Stomach (tissue), 9 donors: ENCODE results near the gene CSF1. TPM values are rescaled to one million over a fixed set of nuclear protein-coding genes. Genes with fewer than 3 reads are reported as not detected.
A peak's percentile ranks its signal among the peaks of the same experiment; 100 is the strongest.

ENCODE experiments used
- DNase-seq, 2 donors: peaks; one replicate each; pipeline versions ENCODE4 v3.0.0 to v3.0.0-alpha.2; 2013 to 2019
- H3K27ac ChIP-seq, 5 donors: fragments of 200-600 bp in 4 of 5; sonication (generic) in 4 of 5; one replicate each; pipeline ENCODE4 v1.5.1; 2013 to 2019; ENCODE audit warnings: mild to moderate bottlenecking in 1 of 5, moderate library complexity in 1 of 5
- H3K27me3 ChIP-seq, 3 donors: fragments of 200-600 bp; sonication (generic); one replicate each; pipeline ENCODE4 v1.5.1; 2017 to 2019; ENCODE audit warnings: mixed run types in 1 of 3
- H3K36me3 ChIP-seq, 4 donors: fragments of 200-600 bp; sonication (generic); 1 replicate in 3 of 4; 2 replicates in 1 of 4; pipeline ENCODE4 v1.5.1; 2016 to 2019
- H3K4me1 ChIP-seq, 4 donors: fragments of 200-600 bp; sonication (generic); one replicate each; pipeline ENCODE4 v1.5.1; 2016 to 2019
- H3K4me3 ChIP-seq, 4 donors: fragments of 200-600 bp; sonication (generic) in 3 of 4; one replicate each; pipeline ENCODE4 v1.5.1; 2016 to 2019; ENCODE audit warnings: mild to moderate bottlenecking in 1 of 4
- H3K9me3 ChIP-seq, 4 donors: fragments of 200-600 bp; sonication (generic); one replicate each; pipeline ENCODE4 v1.5.1; 2016 to 2019
- EP300 ChIP-seq: sonication (generic); formaldehyde crosslinking; IDR thresholded peaks from one replicate; pipeline ENCODE4 v1.6.1; 2017; ENCODE audit warnings: antibody characterized with exemption
- POLR2A ChIP-seq, 4 donors: fragments of 450-650 bp; IDR thresholded peaks; one replicate each; pipeline ENCODE4 v1.6.1; 2016; ENCODE audit warnings: antibody characterized with exemption in 4 of 4, control low read depth in 2 of 4, mild to moderate bottlenecking in 1 of 4, moderate library complexity in 1 of 4
- POLR2AphosphoS5 ChIP-seq, 3 donors: sonication (generic); formaldehyde crosslinking; IDR thresholded peaks; one replicate each; pipeline ENCODE4 v1.6.1; 2016; ENCODE audit warnings: antibody characterized with exemption in 3 of 3
- WGBS, 5 donors: extraction: QIAGEN DNeasy Blood & Tissue Kit in 3 of 5; methylation state at CpG; one replicate each; pipeline versions ENCODE4 v1.1.5 to v1.1.7; 2013 to 2018; 5-methylcytosine and 5-hydroxymethylcytosine counted together
- intact Hi-C: fragments of 100-400 bp; cut with DNase I; formaldehyde crosslinking; loops from one replicate; pipeline ENCODE4 v1.15.1; 2023; ENCODE audit warnings: low total_unique reads
- polyA plus RNA-seq, 3 donors: library from polyadenylated mRNA; stranded (reverse); fragments of 200-250 nt; gene quantifications; one replicate each; pipeline ENCODE4 v1.2.3, GENCODE V29; 2013
- total RNA-seq, 5 donors: library from RNA; depleted of rRNA; stranded (reverse); fragments of >200 nt; gene quantifications; one replicate each; pipeline versions ENCODE4 v1.1.0 to v1.2.3, GENCODE V29; 2014 to 2016
- TF ChIP-seq, protein P1 (sequence below), 7 experiments: fragments of 450-650 bp in 4 of 7; fragments of 200-600 bp in 3 of 7; sonication (generic) in 3 of 7; IDR thresholded peaks; one replicate each; pipeline ENCODE4 v1.5.1; 2016 to 2019; ENCODE audit warnings: antibody characterized with exemption in 7 of 7, control low read depth in 2 of 7, mild to moderate bottlenecking in 1 of 7
- donor health status: healthy with polysubstance abuse.
- donor health status: Bipolar disorder and iron deficiency.
- donor health status: healthy.

Gene CSF1
- total and polyA plus RNA-seq, 8 donors, result 6.6 to 82.3 (median 11.9) TPM

DNA sequence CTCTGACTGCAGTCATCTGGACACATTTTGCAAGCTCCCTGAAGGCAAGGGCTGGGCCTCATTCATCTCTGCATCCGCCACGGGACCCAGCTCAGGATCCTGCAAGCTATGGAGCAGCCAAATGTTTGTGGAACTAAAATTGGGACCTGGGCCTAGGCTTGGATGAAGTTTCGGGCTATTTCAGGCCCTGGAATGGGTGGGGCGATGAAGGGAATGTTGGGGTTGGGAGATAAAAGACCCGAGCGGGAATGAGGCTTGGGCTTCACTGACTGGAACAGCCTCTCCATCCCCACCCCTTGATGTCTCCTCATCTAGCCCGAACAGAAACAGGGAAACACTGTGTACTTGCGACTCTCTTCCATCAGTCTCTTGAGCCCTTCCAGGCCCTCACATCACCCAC is 66.6 kb downstream of the CSF1 start:
- Histone ChIP-seq H3K4me1 (peaks cover 19 to 30% (median 25%) of the 10 kb centered on the region in 4 donors), H3K36me3 (no peaks in the 10 kb centered on the region), H3K4me3 (no peak overlapping the region), H3K27me3 (no peaks in the 10 kb centered on the region), H3K9me3 (no peaks in the 10 kb centered on the region), H3K27ac (no peak overlapping the region)
- 83 to 93% (median 87%) methylated on average over 8 of the region's 8 CpGs for WGBS, 5 donors
- no peak for DNase-seq
- intact Hi-C loops, result loop anchor here (5.0 kb wide), 1 partner anchor 190 kb away; no protein-coding TSS in a partner anchor
- TF ChIP-seq POLR2AphosphoS5 (IDR thresholded peaks at IDR 0.05) (no peak), EP300 (no peak), POLR2A (IDR thresholded peaks at IDR 0.05) (no peak)
- TF ChIP-seq, protein P1, sequence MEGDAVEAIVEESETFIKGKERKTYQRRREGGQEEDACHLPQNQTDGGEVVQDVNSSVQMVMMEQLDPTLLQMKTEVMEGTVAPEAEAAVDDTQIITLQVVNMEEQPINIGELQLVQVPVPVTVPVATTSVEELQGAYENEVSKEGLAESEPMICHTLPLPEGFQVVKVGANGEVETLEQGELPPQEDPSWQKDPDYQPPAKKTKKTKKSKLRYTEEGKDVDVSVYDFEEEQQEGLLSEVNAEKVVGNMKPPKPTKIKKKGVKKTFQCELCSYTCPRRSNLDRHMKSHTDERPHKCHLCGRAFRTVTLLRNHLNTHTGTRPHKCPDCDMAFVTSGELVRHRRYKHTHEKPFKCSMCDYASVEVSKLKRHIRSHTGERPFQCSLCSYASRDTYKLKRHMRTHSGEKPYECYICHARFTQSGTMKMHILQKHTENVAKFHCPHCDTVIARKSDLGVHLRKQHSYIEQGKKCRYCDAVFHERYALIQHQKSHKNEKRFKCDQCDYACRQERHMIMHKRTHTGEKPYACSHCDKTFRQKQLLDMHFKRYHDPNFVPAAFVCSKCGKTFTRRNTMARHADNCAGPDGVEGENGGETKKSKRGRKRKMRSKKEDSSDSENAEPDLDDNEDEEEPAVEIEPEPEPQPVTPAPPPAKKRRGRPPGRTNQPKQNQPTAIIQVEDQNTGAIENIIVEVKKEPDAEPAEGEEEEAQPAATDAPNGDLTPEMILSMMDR (IDR thresholded peaks at IDR 0.05), result no peak

DNA sequence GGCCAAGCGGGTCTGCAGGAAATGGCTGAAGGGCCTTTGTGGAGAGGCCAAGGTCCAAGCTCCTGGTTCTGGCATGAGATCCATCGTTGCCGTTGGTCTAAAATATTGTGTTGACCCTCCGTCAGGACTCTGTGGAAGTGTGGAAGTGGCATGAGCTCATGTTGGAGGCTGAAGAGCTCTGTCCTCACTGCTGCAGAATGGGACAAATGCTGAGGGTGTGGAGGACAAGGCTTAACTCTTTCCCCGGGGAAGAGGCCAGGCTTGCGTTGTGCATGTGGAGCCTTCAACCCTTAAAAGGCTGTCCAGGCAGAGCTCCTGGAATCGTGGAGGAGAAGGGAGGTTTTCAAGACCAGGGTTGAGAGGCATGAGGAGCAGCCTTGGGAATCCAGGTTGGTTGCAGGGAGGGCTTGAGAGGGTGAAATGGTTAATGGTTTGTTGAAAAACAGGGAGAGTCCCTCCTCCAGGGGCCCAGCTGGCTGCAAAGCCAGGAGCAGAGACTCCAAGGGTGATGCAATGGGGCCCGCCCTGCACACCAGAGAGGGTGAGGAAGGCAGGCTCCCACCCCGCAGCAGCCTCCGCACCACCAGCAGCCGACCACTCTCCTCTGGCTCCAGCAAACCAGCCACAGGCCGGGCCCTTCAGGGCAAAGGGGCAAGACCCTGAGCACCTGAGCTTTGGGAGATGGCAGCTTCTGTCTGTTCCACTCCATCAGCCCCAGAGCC is 67.2 kb downstream of the CSF1 start:
- H3K27ac ChIP-seq, result peak overlapping the region in 2 of 5 donors; percentile 59 to 61

DNA sequence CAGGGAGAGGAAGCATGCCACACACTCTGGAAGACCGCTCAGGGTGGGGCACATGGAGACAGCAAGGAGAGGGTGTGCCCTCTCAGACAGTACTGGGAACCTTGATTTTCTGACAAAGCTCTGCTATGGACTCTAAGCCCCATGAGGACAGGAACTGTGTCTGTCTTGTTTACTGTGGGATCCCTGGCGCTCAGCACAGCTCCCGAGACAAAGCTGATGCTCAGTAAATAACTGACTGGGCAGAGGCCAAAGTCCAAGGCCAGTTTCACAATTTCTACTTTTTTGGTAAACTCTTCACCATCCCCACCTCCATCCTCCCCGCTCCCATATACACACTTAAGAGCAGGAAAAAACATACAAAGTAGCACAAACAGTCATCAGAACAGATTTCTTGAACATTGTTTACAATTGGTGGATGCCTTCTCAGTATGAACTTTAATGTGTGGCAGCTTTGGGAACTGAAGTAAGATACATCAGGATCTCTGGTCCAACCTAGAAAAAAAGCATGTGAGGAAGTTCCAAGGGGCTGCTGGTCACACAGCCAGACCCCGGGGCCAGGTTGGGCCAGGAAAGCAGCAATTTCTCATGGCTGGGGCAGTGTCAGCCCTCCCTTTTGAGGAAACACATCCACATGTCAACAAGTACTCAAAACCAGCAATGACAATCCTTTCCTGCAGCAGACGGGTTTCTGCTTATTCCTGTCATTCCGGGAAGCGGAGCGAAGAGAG is 68.3 kb downstream of the CSF1 start:
- no peaks in the 10 kb centered on the region for H3K36me3 ChIP-seq
- peak in 1 of 3 donors; percentile 10 for TF ChIP-seq POLR2AphosphoS5 (IDR thresholded peaks at IDR 0.05)
- TF ChIP-seq POLR2A (IDR thresholded peaks at IDR 0.05), result no peak
- no peaks in the 10 kb centered on the region for H3K27me3 ChIP-seq
- intact Hi-C loops, result loop anchor here (5.0 kb wide), 1 partner anchor 192 kb away; no protein-coding TSS in a partner anchor
- no peak for DNase-seq
- peaks cover 21 to 39% (median 28%) of the 10 kb centered on the region in 4 donors for H3K4me1 ChIP-seq
- WGBS, 5 donors, result 59 to 76% (median 74%) methylated on average over 9 of the region's 9 CpGs
- H3K27ac ChIP-seq, result peak overlapping the region in 4 of 5 donors; percentile 2 to 75 (median 60)
- no peaks in the 10 kb centered on the region for H3K9me3 ChIP-seq
- no peak overlapping the region for H3K4me3 ChIP-seq

More for the DNA sequence above, 67.2 kb downstream of the CSF1 start:
- TF ChIP-seq POLR2A (IDR thresholded peaks at IDR 0.05) (no peak), EP300 (no peak), POLR2AphosphoS5 (IDR thresholded peaks at IDR 0.05) (no peak)
- TF ChIP-seq, protein P1 (IDR thresholded peaks at IDR 0.05), result no peak
- Histone ChIP-seq H3K4me3 (no peak overlapping the region), H3K9me3 (no peaks in the 10 kb centered on the region), H3K4me1 (peaks cover 19 to 30% (median 25%) of the 10 kb centered on the region in 4 donors), H3K27me3 (no peaks in the 10 kb centered on the region), H3K36me3 (no peaks in the 10 kb centered on the region)
- WGBS, 5 donors, result 81 to 92% (median 88%) methylated on average over 8 to 12 of the region's 12 CpGs
- DNase-seq, result no peak
- intact Hi-C loops, result loop anchor here (5.0 kb wide), 1 partner anchor 191 kb away; no protein-coding TSS in a partner anchor

DNA sequence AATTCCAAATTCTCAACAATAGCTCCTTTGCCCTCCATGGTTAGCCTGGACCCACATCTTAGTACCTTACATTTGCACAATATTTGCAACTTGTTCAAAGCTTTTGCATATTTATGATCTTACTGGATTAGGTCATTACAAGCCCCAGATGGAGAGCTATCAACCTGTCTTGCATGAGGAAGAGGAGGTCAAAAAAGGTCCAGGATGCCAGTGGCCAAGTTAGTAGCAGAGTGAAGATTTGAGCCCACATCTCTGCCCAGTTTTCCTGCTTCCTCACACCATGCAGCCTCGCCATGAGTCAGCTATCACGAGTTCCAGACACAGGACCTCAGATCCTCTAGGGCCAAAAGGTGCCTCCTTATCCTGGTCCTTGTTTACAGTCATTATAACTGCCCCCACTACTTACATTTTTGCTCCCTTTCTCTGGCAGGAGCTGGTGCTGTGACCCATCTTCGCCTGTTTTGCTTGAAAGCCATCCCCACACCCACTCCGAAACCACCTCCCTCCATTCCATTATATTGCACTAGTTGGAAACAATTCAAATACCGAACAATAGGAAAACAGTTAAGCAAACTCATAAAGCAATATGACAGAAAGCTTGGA is 68.9 kb downstream of the CSF1 start:
- TF ChIP-seq POLR2AphosphoS5 (IDR thresholded peaks at IDR 0.05) (peak in 1 of 3 donors; percentile 6), EP300 (no peak)
- Histone ChIP-seq H3K27ac (peak overlapping the region in 4 of 5 donors; percentile 2 to 75 (median 60)), H3K9me3 (no peaks in the 10 kb centered on the region), H3K27me3 (no peaks in the 10 kb centered on the region), H3K4me3 (no peak overlapping the region), H3K36me3 (no peaks in the 10 kb centered on the region), H3K4me1 (peaks cover 25 to 44% (median 33%) of the 10 kb centered on the region in 4 donors)
- peak; percentile 26 to 46 for DNase-seq
- 35 to 48% (median 36%) methylated on average over 5 of the region's 5 CpGs for WGBS, 5 donors
- intact Hi-C loops, result loop anchor here (5.0 kb wide), 2 partner anchors 52 to 192 kb away; no protein-coding TSS in a partner anchor

Other genes with a start within 250 kb of the CSF1 start
- 100 to 1,000 TPM in 3 of 5 donors, 10 to 100 TPM in 2; 22.3 to 219 (median 126) TPM for gene GSTM2, start 242.8 kb upstream of the CSF1 start, total RNA-seq
- gene GSTM2, start 242.8 kb upstream of the CSF1 start, polyA plus RNA-seq, result 100 to 1,000 TPM; 102 to 149 (median 122) TPM
- gene GSTM1, start 223.0 kb upstream of the CSF1 start, total RNA-seq, result 10 to 100 TPM in 1 of 5 donors, 1 to 10 TPM in 2, not detected in 2; 2.6 to 69.4 (median 5.4) TPM
- gene GSTM1, start 223.0 kb upstream of the CSF1 start, polyA plus RNA-seq, result 10 to 100 TPM in 2 of 3 donors, under 1 TPM in 1; 0.23 to 99.7 (median 86.4) TPM
- gene GSTM5, start 198.6 kb upstream of the CSF1 start, total RNA-seq, result 10 to 100 TPM in 2 of 5 donors, 1 to 10 TPM in 1, not detected in 2; 1.4 to 35.6 (median 18.5) TPM
- 10 to 100 TPM in 2 of 3 donors, 1 to 10 TPM in 1; 3.6 to 22.0 (median 14.9) TPM for gene GSTM5, start 198.6 kb upstream of the CSF1 start, polyA plus RNA-seq
- 100 to 1,000 TPM in 2 of 5 donors, 10 to 100 TPM in 3; 32.2 to 213 (median 84.6) TPM for gene GSTM3, start 169.8 kb upstream of the CSF1 start, total RNA-seq
- gene GSTM3, start 169.8 kb upstream of the CSF1 start, polyA plus RNA-seq, result 100 to 1,000 TPM in 2 of 3 donors, 10 to 100 TPM in 1; 83.8 to 350 (median 194) TPM
- 100 to 1,000 TPM in 2 of 5 donors, 10 to 100 TPM in 3; 22.3 to 299 (median 85.8) TPM for gene EPS8L3, start 146.9 kb upstream of the CSF1 start, total RNA-seq
- gene EPS8L3, start 146.9 kb upstream of the CSF1 start, polyA plus RNA-seq, result 10 to 100 TPM in 1 of 3 donors, 1 to 10 TPM in 2; 9.5 to 40.9 (median 9.6) TPM
- gene AHCYL1, start 73.9 kb downstream of the CSF1 start, total RNA-seq, result 10 to 100 TPM; 31.0 to 76.3 (median 73.4) TPM
- gene AHCYL1, start 73.9 kb downstream of the CSF1 start, polyA plus RNA-seq, result 10 to 100 TPM; 33.9 to 58.4 (median 40.8) TPM
- gene STRIP1, start 123.8 kb downstream of the CSF1 start, total RNA-seq, result 100 to 1,000 TPM in 1 of 5 donors, 10 to 100 TPM in 4; 36.9 to 262 (median 59.3) TPM
- 10 to 100 TPM in 1 of 3 donors, 1 to 10 TPM in 2; 6.7 to 10.6 (median 7.6) TPM for gene STRIP1, start 123.8 kb downstream of the CSF1 start, polyA plus RNA-seq
- not detected for gene ALX3, start 159.8 kb downstream of the CSF1 start, total RNA-seq
- under 1 TPM in 1 of 3 donors, not detected in 2; 0.08 TPM for gene ALX3, start 159.8 kb downstream of the CSF1 start, polyA plus RNA-seq
- not detected for gene UBL4B, start 201.6 kb downstream of the CSF1 start, total RNA-seq
- not detected for gene UBL4B, start 201.6 kb downstream of the CSF1 start, polyA plus RNA-seq
- gene SLC6A17, start 239.6 kb downstream of the CSF1 start, total RNA-seq, result under 1 TPM in 3 of 5 donors, not detected in 2; 0.14 to 0.37 (median 0.29) TPM
- gene SLC6A17, start 239.6 kb downstream of the CSF1 start, polyA plus RNA-seq, result under 1 TPM in 2 of 3 donors, not detected in 1; 0.08 to 0.12 TPM